ENCODE measurements around the gene PPARGC1A.

The PPARGC1A gene

GRCh38 chr4:23837371-23837770, 52.5 kb downstream of the PPARGC1A start:
- no peak for DNase-seq

GRCh38 chr4:23835774-23836478, 53.9 kb downstream of the PPARGC1A start:
- DNase-seq = peak in 2 of 3 experiments; percentile 48 to 88

- peak; percentile 51 to 92 (median 88) for DNase-seq
Measured at GRCh38 chr4:23828779-23829178, 61.1 kb downstream of the PPARGC1A start.

GRCh38 chr4:23828020-23828715, 61.7 kb downstream of the PPARGC1A start:
- DNase-seq = peak; percentile 22 to 73 (median 68)

DNA sequence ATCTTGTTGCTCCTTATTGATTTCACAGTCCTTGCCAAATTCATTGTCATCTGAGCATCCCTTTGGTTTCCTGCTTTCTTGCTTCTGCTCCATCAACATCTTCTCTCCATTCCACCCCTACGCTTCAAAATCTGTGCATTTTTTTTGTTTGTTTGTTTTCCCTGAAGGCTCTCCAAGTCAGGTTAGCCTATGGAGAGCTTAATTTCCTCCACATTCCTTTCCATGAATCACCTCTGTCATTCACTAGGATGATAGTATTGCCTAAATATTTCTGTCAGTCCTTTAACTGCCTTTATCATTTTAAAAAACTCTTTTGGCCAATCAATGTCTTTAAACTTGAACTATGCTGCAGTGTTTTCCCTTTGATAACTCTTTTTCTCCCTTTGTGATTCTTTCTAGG, 67.7 kb downstream of the PPARGC1A start:
- DNase-seq = no peak

GRCh38 chr4:23819041-23819511, 70.8 kb downstream of the PPARGC1A start:
- peak in 2 of 3 experiments; percentile 42 to 88 for DNase-seq

GRCh38 chr4:23818097-23818885, 71.6 kb downstream of the PPARGC1A start:
- DNase-seq = peak; percentile 86 to 98 (median 94)

GRCh38 chr4:23814996-23815660, 74.7 kb downstream of the PPARGC1A start:
- no peak for DNase-seq

GRCh38 chr4:23814587-23814986, 75.3 kb downstream of the PPARGC1A start:
- DNase-seq = no peak

DNA sequence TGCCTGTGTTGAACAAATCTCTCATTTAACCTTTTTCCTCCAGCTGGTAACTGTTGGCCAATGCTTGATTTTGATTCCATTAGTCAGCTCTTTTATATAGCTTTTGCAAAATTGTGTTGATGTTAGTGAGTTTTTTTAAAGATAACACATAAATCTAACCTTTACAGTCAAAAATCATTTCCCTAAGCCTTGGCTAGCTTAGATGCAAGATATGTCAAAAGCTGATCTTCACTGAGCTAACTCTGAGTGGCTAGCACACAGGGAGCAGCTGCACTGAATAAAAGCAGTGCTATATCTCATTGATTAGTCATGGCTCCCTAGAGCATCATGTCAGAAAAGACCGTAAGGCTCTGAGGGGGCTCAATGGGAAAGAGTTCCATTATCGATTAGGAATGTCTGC, 78.7 kb downstream of the PPARGC1A start:
- DNase-seq = no peak

DNA sequence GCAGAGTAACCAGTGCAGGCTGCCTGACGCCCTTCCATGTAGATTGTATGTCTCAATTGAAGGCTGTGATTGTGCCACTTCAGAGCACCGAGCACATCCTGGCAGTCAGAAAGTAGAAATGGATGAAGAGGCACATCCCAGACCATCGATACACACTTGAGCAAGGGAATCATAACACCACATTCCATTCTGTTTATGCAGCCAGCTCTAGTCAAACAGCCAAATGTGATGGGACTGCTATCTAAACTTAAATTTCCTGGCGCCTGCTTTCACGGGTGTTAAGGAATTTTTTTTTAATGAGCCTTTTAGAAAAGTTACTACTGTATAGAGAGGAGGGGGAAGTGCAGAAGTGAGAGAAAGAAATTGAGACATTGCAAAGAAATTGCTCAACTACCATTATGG, 84.4 kb downstream of the PPARGC1A start:
- no peak for DNase-seq

DNA sequence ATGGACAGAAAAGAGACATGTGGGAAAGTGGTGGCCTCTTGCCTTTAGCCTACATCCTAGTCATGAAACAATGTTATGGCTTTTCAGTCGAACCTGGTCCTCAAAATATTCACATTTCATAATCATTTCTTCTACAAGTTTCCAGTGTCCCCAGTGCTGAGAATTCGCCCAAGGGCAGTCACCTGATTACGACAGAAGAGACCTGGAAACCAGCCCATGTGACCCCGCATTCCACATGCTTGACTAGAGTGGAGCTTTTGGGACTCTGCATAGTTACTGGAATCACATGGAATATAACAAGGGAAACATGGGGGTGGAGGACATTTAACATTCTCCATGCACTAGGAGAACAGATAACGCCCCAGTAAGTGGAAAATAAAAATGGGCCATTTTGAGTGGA, 100.1 kb downstream of the PPARGC1A start:
- DNase-seq = no peak

GRCh38 chr4:23788460-23788859, 101.4 kb downstream of the PPARGC1A start:
- DNase-seq = peak in 2 of 3 experiments; percentile 16 to 55

DNA sequence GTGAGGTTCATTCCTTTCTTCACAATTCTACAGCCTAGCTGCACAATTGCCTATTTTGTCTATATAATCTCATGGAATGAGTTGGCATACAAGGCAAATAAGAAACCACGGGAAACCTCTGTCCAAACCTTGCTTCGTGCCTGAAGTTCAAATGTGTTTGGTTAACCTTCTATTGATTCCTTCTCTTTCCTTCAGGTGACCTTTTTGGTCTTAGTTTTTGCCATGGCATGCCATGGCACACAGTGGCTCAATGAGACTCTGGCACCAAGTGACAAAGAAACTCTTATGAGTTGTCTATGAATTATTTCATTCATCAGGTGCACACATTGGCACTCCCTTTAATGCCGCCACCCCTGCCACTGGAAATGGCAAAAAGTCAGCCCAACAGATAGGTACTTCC, 101.8 kb downstream of the PPARGC1A start:
- DNase-seq = no peak

- DNase-seq = no peak
Measured at GRCh38 chr4:23782778-23783437, 106.9 kb downstream of the PPARGC1A start.

- DNase-seq = no peak
Measured at GRCh38 chr4:23779839-23780238, 110.0 kb downstream of the PPARGC1A start.

DNA sequence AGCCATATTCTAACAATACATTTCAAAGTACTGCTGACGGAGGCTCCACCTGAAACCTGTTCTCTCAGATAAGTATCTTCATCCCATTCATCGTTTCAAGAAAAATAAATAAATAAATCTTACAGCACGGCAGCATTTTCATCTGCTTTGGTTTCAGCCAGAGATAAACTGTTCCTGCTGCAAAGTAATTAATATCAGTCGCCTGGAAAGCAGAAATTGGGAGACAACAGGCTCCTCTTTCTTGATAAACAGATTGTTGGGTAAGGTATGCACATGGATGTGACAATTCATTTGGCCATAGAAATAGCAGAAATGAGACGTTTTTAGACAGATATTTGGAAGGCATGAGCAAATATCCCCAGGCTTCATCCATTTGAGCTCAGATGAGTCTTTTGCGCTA, 110.4 kb downstream of the PPARGC1A start:
- no peak for DNase-seq

GRCh38 chr4:23775694-23776093, 114.2 kb downstream of the PPARGC1A start:
- peak; percentile 0 to 23 (median 15) for DNase-seq

DNA sequence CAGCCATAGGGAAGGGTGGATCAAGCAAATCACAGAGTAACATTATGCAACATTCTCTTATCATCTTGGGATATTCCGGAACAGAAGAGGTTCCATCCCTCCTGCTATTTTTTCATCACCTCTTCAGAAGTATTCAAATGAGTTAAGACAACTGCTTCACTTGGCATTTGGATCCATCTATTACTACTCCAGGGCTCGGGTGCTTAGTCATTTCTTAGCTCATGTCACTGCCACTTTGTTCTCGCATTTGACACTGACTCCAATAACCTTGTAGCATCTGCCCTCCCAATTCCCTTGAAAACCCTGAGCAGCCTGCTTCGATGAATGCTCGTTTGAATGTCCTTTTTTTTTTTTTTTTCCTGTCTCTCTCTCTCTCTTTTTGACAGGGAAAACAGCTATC, 114.9 kb downstream of the PPARGC1A start:
- DNase-seq = no peak

DNA sequence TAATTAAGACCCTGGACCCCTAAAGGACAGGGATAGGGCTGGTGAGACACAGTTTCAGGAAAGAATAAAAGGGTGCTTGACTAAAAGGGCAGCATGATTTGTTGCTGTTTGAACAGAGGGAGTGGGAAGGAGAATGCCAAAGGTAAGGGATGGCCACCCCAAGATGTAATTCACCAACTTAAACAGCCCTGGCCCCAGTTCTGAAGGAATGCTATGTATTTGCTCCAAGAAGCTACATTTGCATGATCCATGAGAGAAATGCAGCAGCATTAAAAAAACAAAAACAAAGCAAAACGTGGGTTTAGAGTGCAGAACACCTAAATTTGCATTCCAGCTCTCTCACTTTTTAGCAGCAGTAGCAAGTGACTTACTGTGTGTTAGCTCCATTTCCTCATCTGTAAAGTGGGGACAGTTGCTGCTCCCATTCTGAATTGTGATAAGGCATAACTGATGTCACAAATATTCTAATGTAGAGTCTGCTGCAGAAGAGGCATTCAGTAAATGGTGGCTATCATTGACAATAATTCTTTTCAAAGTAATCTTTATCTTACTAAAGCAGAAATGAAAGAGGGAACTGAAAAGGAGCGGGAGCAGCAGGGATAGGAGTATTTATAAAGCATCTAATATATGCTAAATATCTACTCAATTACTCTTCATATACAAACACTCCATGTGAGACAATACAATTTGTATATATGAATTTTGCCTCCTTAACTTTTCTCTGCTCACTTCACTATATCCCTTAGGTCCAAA, 115.8 kb downstream of the PPARGC1A start:
- no peak for DNase-seq

GRCh38 chr4:23770011-23770410, 119.8 kb downstream of the PPARGC1A start:
- DNase-seq = no peak

DNA sequence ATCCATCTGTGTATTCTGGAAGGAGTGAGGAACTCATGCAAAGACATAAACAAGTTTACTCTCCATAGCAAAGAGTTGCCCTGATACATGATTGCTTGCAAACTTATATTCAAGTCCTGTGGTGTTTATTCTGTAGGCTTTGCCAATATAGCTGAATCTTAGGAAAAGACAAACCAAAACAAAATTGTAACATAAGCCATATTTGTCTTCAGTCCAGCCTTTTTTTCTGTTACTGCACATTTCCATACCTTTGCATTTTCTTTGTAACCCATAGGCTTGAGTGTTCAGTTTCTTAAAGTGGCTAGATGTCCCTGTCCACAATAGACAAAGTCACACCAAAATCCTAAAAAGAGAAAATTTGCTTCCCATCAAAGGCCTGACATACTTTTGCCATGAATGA, 120.4 kb downstream of the PPARGC1A start:
- DNase-seq = no peak
